ENCODE measurements around the gene DYDC1.
"Not testable (repeated sequence)": the region's sequence is repeated elsewhere in the genome, so short reads cannot be mapped to it uniquely, and the experiment has no call there.

DYDC1 gene

DNA sequence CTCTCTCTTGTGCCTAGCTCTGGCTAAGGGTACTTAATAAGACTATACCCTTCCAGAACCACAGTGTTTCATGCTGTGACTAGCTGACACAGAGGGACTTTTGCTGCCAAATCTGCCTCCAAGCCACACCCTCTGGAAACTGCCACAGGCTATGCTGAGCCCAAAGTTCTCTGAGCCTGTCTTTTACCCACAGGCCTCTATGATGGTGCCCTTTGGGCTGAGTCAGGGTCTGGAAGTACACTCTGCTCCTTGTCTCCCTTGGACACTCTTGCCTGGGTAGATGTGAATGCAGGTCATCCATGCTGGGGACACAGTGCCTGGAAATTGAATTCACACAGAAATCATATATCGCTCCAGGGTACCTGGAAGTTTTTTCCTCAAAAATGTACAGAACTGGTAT is 22.6 kb downstream of the DYDC1 start:
- DNase-seq = no peak

DNA sequence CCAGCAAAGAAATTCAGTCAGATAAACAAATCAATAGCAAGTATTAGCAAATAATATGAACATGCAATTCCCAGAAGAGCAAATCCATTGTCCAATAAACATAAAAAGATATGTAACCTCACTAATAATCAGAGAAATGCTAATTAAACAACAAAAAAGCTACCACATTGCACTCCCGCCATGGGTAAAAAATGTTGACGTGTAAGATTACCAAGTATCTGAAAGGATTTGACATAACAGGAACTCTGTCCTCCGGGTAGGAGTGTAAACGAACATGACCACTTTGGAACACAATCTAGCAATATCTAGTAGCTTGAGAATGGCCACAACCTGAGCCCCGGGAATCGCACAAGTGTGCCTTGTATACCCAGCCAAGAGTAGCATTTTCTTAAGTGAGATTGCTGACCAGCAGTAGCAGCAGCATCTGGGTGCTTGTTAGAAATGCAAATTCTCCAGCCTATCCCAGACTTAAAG is 31.6 kb downstream of the DYDC1 start:
- DNase-seq = no peak

DNA sequence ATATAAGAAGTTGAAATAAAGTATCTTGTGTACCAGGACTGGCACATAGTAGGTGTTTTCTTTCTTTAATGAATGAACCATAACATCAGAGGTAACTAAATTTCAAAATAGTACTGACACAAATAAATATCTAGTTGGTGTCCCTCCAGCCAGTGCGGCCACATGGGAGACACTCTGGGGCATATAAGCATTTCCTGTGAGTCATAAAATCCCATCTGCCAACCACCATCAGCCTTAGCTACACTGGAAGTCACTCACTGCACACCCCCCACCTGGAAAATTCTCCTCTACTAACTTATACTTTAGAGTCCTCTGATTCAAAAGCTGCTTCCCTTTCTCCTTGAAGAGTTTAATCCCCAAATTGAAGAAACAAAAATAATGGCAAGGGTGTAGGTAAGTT is 32.5 kb downstream of the DYDC1 start:
- DNase-seq = no peak

DNA sequence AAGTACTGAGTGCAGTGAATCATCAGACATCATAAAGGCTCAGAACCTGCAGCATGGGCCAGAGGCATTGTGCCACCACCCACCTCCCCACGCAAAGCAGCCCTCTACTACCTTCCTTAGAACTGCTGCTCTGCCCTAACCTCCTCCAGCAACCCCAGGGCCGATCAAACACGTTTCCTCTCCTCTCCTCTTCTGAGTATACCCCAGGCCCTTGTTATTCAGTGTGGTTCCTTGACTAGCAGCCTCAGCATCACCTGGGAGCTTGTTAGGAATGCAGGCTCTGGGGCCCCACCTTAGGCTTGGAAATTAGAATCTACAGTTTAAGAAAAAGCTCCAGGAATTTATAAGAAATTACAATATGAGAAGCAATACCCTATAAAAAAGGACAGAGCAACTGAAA is 33.2 kb downstream of the DYDC1 start:
- no peak for DNase-seq

DNA sequence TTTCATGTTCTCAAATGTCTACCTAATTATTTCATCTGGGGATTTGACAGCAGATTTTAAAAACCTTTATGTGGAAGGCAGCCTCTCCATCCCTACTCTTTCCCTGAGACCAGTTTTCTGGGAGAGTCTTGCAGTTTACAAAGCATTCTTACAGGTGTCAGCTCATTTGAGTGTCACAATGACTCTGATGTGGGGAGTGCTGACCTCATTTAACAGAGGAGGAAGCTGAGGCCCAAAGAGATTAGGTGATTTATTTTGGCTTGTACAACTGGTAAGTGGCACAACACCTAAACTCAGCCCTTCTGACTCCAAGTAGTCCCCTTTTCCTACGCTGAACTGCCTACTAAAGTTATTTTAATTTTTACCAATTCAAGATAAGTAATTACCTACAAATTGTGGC is 33.8 kb downstream of the DYDC1 start:
- DNase-seq = no peak

DNA sequence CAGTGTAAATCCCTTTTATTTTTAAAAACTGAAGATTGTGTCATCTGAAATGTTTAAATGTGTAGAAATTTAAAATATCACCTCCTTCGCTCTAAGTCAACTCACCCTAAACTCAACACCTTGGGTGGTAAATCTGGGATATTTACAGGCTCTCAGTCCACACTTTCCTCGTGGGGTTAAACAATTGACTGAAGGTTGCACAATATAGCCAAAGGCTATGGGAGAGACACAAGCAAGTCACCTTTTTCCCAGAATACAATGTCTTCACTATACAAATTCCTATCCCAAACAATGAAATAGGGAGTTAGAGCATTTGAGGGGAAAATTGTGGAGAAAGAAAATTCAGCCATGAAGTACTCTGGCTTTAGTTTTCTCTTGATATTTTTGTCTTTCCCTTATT is 34.4 kb downstream of the DYDC1 start:
- no peak for DNase-seq

DNA sequence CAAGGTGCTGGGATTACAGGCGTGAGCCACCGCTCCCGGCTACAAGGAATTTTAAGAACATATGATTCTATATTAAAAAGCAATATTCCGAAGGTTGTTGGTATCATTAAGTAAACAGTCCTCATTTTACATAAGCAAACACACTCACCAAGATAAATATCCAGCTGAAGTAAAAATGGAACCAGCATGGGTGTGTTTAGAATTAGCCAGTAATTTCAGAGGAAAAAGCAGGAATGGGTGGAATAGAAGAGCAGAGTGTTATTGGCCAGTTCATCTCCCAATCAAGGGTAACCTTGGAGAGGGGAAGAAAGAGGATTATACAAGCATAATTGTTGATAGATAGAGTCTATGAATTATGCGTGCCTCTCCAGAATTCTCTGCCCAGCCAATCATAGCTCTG is 35.4 kb downstream of the DYDC1 start:
- no peak for DNase-seq

DNA sequence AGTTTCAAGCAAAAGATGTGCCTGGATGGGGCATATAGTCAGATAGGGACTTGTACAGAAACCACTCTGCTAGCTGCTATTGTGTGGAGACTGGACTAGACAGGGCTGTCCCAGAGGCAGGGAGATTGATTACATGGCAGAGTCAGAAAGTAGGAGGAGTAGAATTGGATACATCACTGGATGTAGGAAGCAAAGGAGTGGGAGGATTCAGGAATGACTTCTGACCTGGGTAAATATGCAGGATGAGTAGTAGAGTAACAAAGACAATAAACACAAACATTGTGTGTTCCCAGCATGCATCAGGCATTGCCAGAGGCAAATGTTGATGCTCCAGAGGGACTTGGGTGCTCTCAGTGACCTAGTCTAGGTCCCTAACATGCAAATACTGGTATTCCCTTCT is 36.2 kb downstream of the DYDC1 start:
- no peak for DNase-seq

DNA sequence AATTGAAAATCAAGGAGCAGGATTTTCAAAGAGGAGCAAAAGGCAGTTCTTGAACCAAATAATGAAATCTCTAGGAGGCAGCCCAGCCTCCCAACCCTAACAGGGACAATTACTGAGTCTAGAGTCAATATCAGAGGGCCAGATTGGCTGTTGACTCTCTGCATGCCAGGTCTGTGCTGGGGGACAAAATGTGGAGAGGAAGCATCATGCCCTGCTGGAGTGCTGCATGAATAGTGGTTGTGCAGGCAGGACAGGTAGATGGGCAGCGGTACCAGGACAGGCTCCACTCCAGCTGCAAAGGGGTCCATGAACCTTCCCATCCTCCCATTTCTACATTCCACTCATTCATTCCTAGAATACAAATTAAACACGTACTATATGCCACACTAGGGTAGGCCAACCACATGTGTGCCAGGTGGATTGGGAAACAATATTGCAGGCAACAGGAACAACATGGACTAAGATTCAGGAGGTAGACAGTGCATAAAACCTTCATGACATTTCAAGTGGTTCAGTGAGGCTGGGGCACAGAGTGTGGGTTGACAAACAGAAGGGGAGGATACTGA is 36.7 kb downstream of the DYDC1 start:
- no peak for DNase-seq

DNA sequence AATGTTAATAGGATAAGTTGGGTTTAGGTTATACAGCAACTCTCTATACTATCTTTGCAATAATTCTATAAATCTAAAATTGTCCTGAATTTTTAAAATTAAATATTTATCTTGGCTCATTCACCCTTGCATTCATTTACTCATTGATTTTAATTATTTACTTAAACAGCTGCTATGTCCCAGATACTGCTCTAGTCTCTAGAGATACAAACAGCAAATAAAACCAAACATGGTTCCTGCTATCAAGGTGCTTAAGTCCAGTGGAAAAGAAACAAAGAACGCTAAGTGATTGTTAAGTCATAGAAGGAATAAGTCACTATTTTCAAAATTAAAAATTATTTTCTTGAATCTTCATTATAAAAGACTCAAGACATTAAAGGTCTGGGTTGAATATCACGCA is 37.2 kb downstream of the DYDC1 start:
- no peak for DNase-seq

DNA sequence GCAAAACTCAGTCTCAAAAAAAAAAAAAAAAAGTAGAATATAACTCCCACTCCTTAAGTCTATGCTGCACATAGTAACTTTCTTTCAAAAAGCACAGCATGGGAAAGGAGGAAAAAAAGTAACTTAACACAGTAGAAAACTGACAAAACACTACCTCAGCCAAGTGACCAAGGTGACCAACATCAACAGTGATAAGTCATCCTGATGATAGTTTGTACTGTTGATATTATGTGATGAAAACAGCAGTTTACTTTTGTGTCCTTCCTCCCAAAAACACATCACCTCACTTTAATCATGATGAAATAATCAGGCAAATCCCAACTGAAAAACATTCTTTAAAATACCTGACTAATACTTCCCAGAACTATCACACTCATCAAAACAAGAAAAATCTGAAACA is 37.8 kb downstream of the DYDC1 start:
- no peak for DNase-seq

DNA sequence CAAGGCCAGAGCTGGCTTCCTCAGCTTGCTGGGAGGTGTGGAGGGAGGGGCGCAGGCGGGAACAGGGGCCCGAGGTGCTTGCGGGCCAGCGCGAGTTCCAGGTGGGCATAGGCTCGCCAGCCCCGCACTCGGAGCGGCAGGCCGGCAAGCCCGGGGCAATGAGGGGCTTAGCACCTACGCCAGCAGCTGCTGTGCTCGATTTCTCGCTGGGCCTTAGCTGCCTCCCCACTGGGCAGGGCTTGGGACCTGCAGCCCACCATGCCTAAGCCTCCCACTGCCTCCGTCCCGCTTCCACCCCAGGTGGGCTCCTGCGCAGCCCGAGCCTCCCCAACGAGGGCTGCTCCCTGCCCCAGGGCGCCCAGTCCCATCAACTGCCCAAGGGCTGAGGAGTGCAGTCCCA is 41.2 kb downstream of the DYDC1 start:
- no peak for DNase-seq

DNA sequence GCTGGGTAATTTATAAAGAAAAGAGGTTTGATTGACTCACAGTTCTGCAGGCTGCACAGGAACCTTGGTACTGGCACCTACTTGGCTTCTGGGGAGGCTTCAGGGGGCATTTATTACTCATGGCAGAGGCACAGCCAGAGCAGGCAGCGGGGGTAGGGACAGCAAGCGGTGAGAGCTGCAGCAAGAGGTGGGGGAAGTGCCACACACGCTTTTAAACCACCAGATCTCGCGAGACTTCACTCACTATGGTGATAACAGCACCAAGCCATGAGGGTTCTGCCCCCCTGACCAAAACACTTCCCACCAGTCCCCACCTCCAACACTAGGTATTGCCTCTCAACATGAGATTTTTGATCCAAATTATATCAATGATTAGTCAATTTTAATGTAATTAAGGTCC is 43.0 kb downstream of the DYDC1 start:
- DNase-seq = no peak

DNA sequence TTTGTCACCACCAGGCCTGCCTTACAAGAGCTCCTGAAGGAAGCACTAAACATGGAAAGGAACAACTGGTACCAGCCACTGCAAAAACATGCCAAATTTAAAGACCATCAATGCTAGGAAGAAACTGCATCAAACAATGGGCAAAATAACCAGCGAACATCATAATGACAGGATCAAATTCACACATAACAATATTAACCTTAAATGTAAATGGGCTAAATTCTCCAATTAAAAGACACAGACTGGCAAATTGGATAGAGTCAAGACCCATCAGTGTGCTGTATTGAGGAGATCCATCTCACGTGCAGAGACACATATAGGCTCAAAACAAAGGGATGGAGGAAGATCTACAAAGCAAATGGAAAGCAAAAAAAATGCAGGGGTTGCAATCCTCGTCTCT is 50.6 kb downstream of the DYDC1 start:
- not testable (repeated sequence) for DNase-seq

DNA sequence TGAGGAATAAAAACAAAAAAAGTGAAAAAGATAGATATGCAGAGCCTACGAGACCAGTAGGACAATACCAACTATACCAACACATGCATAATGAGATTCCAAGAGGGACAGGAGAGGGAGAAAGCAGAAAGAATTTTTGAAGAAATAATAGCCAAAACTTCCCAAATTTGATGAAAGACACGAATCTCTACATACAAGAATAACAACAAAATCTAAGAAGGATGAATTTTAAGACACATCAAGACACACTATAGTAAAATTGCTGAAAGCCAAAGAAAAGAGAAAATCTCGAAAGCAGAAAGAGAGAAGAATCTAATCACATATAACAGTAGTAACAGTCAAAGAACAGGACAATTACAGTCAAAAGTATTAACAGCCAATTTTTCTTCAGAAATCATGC is 59.6 kb downstream of the DYDC1 start:
- no peak for DNase-seq

DNA sequence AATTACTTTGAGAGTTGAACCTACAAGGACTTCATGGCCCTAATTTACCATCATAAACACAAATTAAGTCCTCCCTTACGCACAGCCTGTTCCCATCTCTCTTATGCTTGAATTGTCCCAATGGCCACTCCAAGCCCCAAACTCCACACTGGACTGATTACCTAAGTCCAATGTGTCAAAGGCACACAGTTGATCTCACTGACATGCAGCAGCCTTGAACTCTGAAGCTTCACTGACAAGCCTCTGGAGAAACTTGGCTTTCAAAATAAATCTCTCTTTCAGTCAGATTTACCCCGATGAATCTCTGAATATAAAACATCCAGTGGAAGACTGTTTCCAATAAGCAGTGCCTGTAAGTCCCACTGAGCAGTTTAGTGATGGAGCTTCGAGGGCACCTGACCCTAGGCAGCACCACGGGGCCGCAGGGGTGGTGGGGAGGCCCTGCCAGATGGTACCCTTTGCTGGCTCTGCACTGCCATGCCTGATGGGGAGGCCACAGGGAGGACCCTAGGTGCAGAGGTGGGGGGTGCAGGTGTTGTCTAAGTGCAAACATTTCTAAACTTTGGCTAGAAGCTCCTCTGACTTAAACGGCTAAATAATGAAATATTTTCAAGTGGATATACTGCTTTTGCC is 63.8 kb downstream of the DYDC1 start:
- DNase-seq = no peak

DNA sequence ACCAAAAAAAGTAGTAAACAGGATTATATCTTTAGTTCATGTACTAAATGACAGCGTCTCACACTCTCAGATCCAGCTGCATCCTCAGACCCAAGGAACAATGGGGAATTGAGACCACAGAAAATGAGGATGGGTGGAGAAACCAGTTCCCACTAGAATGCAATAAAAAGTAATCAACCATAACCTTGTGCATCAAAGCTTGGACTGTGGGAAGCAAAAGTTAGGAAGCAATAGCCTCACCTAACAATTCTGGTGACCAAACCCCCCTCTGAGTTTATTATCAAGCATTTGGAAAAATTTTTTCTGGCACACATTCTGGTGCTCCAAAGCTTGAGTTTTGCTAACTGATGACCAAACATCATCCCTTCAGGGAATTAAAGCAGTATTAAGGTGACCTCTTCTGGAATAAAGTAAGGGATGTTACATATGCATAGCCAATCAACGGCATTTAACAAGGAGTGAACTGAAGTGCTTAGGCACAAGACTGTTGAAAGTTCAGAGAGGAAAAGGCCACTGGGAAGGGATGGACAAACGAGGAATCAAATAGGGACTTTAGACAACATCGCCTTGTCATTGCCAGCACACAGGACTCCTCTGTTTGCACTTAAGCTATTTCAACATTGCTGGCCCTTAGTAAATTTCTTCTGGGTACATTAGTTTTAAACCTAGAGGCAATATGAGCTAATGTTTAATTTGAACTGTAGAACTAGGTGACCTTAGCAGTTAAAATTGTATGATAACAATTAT is 65.9 kb downstream of the DYDC1 start:
- DNase-seq = no peak

DNA sequence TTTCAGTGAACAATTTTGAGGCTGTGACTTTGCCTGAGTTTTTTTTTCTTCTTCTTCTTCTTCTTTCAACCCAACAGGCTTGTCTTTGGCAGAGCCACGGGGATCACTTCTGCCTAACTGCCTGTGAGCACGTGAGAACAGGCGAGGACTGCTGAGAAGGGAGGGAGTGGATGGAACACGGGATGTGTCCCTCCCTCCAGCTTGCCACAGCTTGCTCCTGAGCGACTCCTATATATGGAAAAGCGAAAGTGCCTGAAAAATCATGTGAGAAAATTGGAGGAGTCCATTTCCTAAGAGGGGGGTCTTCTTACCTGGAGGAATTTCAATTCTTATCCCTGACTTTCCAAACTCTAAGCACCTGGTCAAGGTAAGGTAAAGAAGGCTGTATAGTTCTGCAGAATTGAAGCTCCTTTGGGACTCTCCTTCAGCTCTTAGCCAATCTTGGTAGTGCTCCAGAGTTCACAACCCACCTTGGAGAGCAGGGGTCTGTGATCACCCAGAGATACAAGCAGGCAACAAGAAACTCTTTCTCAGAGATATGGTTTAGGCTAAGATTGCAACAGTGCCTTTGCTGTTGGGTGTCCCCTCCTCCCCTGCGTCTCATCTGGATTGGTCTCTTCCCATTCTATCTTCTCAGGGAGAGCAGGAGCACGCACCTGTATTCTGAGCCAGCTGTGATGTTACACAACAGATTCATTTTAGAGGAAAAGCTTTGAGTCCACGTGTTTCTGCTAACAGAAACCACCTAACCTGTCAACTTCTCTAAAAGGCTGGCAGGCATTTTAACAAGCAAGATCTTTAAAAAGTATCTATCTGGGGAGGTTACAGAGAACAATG is 66.9 kb downstream of the DYDC1 start, which contains the start of gene MAT1A:
TSS of gene MAT1A (minus strand) at position 208 of the 837 bp plus-strand sequence. CDS start 235 bp downstream, outside the sequence.
- no peak for DNase-seq

DNA sequence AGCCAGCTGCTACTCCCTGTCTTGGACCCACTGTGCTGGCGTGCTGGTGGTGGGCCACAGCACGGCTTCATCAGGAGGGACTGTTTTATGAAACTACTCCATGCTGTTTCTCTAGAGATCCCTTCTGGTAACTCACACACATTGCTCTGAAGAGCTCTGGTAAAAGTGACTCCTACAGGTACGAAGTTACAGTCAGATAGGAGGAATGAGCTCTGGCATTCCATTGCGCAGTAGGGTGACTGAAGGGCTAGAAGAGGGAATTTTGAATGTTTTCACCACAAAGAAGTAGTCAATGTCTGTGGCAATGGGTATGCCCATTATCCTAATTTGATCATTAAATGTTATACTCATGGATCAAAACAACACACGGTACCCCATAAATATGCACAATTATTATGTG is 67.7 kb downstream of the DYDC1 start:
- DNase-seq = no peak
